ENCODE measurements around the gene OXTR.
A peak's percentile ranks its signal among the peaks of the same experiment; 100 is the strongest.

The OXTR gene

GRCh38 chr3:8769088-8769822 is at the start of gene OXTR:
Gene OXTR, minus strand, starts transcription at chr3:8769613. Its CDS starts 1,426 bp downstream, at chr3:8768187.
- DNase-seq: peak; percentile 37

- DNase-seq: no peak
Measured at GRCh38 chr3:8817486-8817885, 48.1 kb upstream of the OXTR start.

- no peak for DNase-seq
Measured at GRCh38 chr3:8816106-8816505, 46.7 kb upstream of the OXTR start.

- no peak for DNase-seq
Measured at GRCh38 chr3:8813411-8813810, 44.0 kb upstream of the OXTR start.

GRCh38 chr3:8810561-8810960 is 41.1 kb upstream of the OXTR start:
- DNase-seq: no peak

GRCh38 chr3:8805774-8806173 is 36.4 kb upstream of the OXTR start:
- DNase-seq: no peak

- DNase-seq: no peak
Measured at GRCh38 chr3:8802256-8802655, 32.8 kb upstream of the OXTR start.

- no peak for DNase-seq
Measured at GRCh38 chr3:8800016-8800415, 30.6 kb upstream of the OXTR start.

GRCh38 chr3:8794247-8794646 is 24.8 kb upstream of the OXTR start:
- no peak for DNase-seq

GRCh38 chr3:8793242-8793641 is 23.8 kb upstream of the OXTR start:
- no peak for DNase-seq

- DNase-seq: no peak
Measured at GRCh38 chr3:8790529-8790928, 21.1 kb upstream of the OXTR start.

- no peak for DNase-seq
Measured at GRCh38 chr3:8784676-8785435, 15.4 kb upstream of the OXTR start.

- no peak for DNase-seq
Measured at GRCh38 chr3:8780279-8780678, 10.9 kb upstream of the OXTR start.

- DNase-seq: no peak
Measured at GRCh38 chr3:8778475-8778874, 9.1 kb upstream of the OXTR start.

GRCh38 chr3:8777978-8778267 is 8.5 kb upstream of the OXTR start:
- no peak for DNase-seq

GRCh38 chr3:8777201-8777977 is 8.0 kb upstream of the OXTR start:
- no peak for DNase-seq

GRCh38 chr3:8776406-8776805 is 7.0 kb upstream of the OXTR start:
- no peak for DNase-seq

GRCh38 chr3:8775602-8776001 is 6.2 kb upstream of the OXTR start:
- no peak for DNase-seq

- DNase-seq: no peak
Measured at GRCh38 chr3:8775181-8775580, 5.8 kb upstream of the OXTR start.

- DNase-seq: no peak
Measured at GRCh38 chr3:8773941-8774542, 4.6 kb upstream of the OXTR start.

- DNase-seq: no peak
Measured at GRCh38 chr3:8768364-8769087, 887 bp downstream of the OXTR start.

- DNase-seq: peak; percentile 41
Measured at GRCh38 chr3:8767667-8768363, 1.6 kb downstream of the OXTR start.
